Spleen (tissue), 11 donors: ENCODE measurements around the gene PNPLA1. TPM values are rescaled to one million over a fixed set of nuclear protein-coding genes. Genes with fewer than 3 reads are reported as not detected.

ENCODE experiments used
- DNase-seq: peaks from one replicate; pipeline ENCODE4 v3.0.0-alpha.2; 2020
- H3K27ac ChIP-seq, 8 donors: fragments of 200-600 bp; sonication (generic) in 7 of 8; 1 replicate in 4 of 8; 2 replicates in 4 of 8; pipeline versions ENCODE4 v1.5.0 to v1.8.0; 2016 to 2021; ENCODE audit warnings: inconsistent platforms in 4 of 8, mild to moderate bottlenecking in 4 of 8, moderate library complexity in 1 of 8
- H3K27me3 ChIP-seq, 7 donors: fragments of 200-600 bp; sonication (generic) in 6 of 7; replicated peaks in 1 of 7; 1 replicate in 4 of 7; 2 replicates in 3 of 7; pipeline versions ENCODE4 v1.5.0 to v1.8.0; 2016 to 2021; ENCODE audit warnings: inconsistent platforms in 3 of 7, mild to moderate bottlenecking in 1 of 7
- H3K36me3 ChIP-seq, 6 donors: fragments of 200-600 bp; sonication (generic) in 5 of 6; 1 replicate in 4 of 6; 2 replicates in 2 of 6; pipeline versions ENCODE4 v1.5.0 to v1.8.0; 2016 to 2021; ENCODE audit warnings: inconsistent platforms in 2 of 6
- H3K4me1 ChIP-seq, 6 donors: fragments of 200-600 bp; sonication (generic) in 5 of 6; 1 replicate in 3 of 6; 2 replicates in 3 of 6; pipeline versions ENCODE4 v1.5.0 to v1.8.0; 2016 to 2021; ENCODE audit warnings: inconsistent platforms in 3 of 6
- H3K4me3 ChIP-seq, 8 donors: fragments of 200-600 bp; sonication (generic) in 7 of 8; 1 replicate in 4 of 8; 2 replicates in 4 of 8; pipeline versions ENCODE4 v1.5.0 to v1.8.0; 2016 to 2021; ENCODE audit warnings: inconsistent platforms in 4 of 8, mild to moderate bottlenecking in 4 of 8, moderate library complexity in 2 of 8
- H3K9me3 ChIP-seq, 8 donors: fragments of 200-600 bp; sonication (generic) in 7 of 8; 1 replicate in 4 of 8; 2 replicates in 4 of 8; pipeline versions ENCODE4 v1.5.0 to v1.8.0; 2016 to 2021; ENCODE audit warnings: inconsistent platforms in 4 of 8
- POLR2A ChIP-seq, 3 donors: fragments of 450-650 bp; IDR thresholded peaks; one replicate each; pipeline ENCODE4 v1.5.1; 2017; ENCODE audit warnings: antibody characterized with exemption in 3 of 3, mild to moderate bottlenecking in 1 of 3
- POLR2AphosphoS5 ChIP-seq, 3 donors: sonication (generic); formaldehyde crosslinking; IDR thresholded peaks; one replicate each; pipeline ENCODE4 v1.5.1; 2017; ENCODE audit warnings: antibody characterized with exemption in 3 of 3
- WGBS, 5 donors: extraction: QIAGEN DNeasy Blood & Tissue Kit in 3 of 5; methylation state at CpG; one replicate each; pipeline versions ENCODE4 v1.1.5 to v1.1.7; 2013 to 2018; 5-methylcytosine and 5-hydroxymethylcytosine counted together
- intact Hi-C: fragments of 100-400 bp; cut with DNase I; formaldehyde crosslinking; loops from one replicate; pipeline ENCODE4 v1.15.0; 2023; ENCODE audit warnings: low total_unique reads
- polyA plus RNA-seq, 3 donors: library from polyadenylated mRNA; stranded (reverse); fragments of 200-250 nt; gene quantifications; one replicate each; pipeline ENCODE4 v1.2.1, GENCODE V29; 2013
- total RNA-seq, 7 donors: library from RNA; depleted of rRNA in 3 of 7; stranded (reverse); fragments of >200 nt in 3 of 7; fragmentation: NEBNext Ultra II Directional in 4 of 7; extraction: Animal tissue kit (Norgen Biotek cat#: 25700) in 4 of 7; gene quantifications; one replicate each; pipeline versions ENCODE4 v1.1.0 to v1.2.1, GENCODE V29; 2016 to 2021
- TF ChIP-seq, protein P1 (sequence below), 11 experiments: fragments of 200-600 bp in 7 of 11; fragments of 450-650 bp in 4 of 11; sonication (generic) in 4 of 11; IDR thresholded peaks in 8 of 11; conservative IDR thresholded peaks in 3 of 11; 1 replicate in 7 of 11; 2 replicates in 4 of 11; pipeline versions ENCODE4 v1.4.0 to v1.8.0; 2016 to 2021; ENCODE audit warnings: antibody characterized with exemption in 11 of 11, inconsistent platforms in 4 of 11, mild to moderate bottlenecking in 1 of 11
- donor health status: healthy with polysubstance abuse.
- donor health status: DM: no; HTN: no; CAD: no; lungs with moderate emphysema.
- donor health status: DM: no; HTN: no; CAD: no.
- donor health status: Bipolar disorder and iron deficiency.
- donor health status: healthy.
- donor health status: DM: no; HTN: no; CAD: no.
- donor health status: DM: yes; HTN: yes; CAD: no.

The PNPLA1 gene
- total and polyA plus RNA-seq, 10 donors, result 0.05 to 3.7 (median 0.88) TPM

DNA sequence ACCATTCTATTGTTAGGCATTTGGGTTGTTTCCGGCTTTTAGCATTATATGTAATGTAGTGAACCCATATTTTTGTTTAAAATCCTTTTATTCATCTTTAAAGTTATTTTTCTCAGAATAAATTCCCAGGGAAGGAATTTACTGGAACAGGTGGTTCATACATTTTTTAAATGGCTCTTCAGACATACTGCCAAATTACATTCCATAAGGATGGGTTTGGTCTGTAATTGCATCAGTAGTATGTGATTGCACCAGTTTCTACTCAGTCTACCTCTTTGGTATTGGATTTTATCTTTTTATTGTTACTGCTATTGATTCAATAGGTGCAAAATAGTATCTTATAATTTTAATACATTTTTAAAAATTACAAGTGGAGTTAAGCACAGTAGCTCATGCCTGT, 46.2 kb upstream of the PNPLA1 start:
- 91 to 100% (median 97%) methylated on average over 1 of the region's 1 CpG for WGBS, 5 donors
- Histone ChIP-seq H3K4me3 (no peak overlapping the region), H3K27ac (no peak overlapping the region), H3K9me3 (no peaks in the 10 kb centered on the region), H3K27me3 (no peaks in the 10 kb centered on the region), H3K36me3 (peaks cover 3 to 100% (median 57%) of the 10 kb centered on the region in 6 donors), H3K4me1 (peaks cover 3 to 70% (median 26%) of the 10 kb centered on the region in 6 donors)
- no peak for DNase-seq
- intact Hi-C loops, result no loop called here
- TF ChIP-seq, protein P1, sequence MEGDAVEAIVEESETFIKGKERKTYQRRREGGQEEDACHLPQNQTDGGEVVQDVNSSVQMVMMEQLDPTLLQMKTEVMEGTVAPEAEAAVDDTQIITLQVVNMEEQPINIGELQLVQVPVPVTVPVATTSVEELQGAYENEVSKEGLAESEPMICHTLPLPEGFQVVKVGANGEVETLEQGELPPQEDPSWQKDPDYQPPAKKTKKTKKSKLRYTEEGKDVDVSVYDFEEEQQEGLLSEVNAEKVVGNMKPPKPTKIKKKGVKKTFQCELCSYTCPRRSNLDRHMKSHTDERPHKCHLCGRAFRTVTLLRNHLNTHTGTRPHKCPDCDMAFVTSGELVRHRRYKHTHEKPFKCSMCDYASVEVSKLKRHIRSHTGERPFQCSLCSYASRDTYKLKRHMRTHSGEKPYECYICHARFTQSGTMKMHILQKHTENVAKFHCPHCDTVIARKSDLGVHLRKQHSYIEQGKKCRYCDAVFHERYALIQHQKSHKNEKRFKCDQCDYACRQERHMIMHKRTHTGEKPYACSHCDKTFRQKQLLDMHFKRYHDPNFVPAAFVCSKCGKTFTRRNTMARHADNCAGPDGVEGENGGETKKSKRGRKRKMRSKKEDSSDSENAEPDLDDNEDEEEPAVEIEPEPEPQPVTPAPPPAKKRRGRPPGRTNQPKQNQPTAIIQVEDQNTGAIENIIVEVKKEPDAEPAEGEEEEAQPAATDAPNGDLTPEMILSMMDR (IDR thresholded peaks at IDR 0.05 in 8 of 11, conservative IDR thresholded peaks at IDR 0.05 in 3 of 11), result no peak
- no peak for TF ChIP-seq POLR2AphosphoS5 (IDR thresholded peaks at IDR 0.05)
- TF ChIP-seq POLR2A (IDR thresholded peaks at IDR 0.05), result no peak

DNA sequence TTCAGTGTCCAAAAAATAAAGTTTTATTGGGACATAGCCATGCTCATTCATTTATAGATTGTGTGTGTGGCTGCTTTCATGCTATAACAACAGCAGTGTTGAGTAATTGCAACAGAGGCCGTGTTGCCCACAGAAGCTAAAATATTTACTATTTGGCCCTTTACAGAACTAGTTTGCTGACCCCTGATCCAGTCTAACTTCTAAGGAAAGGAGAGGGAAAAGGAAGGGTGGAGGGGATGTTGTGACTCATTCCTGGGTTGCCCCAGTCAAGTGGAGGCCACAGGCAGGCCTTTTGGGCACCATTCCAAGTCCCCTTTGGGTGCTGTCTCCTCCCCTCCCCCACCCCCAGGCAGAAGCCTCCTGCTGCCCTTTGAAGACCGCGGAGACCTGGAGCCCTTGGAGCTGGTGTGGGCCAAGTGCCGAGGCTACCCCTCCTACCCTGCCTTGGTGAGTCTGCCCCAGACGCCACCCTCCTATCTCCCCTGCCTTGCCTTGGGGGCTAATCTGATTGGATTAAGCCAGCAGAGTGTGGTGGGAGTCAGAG, 44.9 kb upstream of the PNPLA1 start:
- Histone ChIP-seq H3K36me3 (peaks cover 3 to 100% (median 57%) of the 10 kb centered on the region in 6 donors), H3K9me3 (no peaks in the 10 kb centered on the region), H3K27ac (peak overlapping the region in 3 of 8 donors; percentile 3 to 15 (median 5)), H3K4me3 (no peak overlapping the region), H3K27me3 (no peaks in the 10 kb centered on the region), H3K4me1 (peaks cover 0 to 64% (median 20%) of the 10 kb centered on the region in 6 donors)
- 63 to 90% (median 76%) methylated on average over 3 to 5 of the region's 5 CpGs for WGBS, 5 donors
- DNase-seq, result no peak
- TF ChIP-seq POLR2A (IDR thresholded peaks at IDR 0.05), result no peak
- TF ChIP-seq POLR2AphosphoS5 (IDR thresholded peaks at IDR 0.05), result peak in 1 of 3 donors; percentile 40
- TF ChIP-seq, protein P1 (IDR thresholded peaks at IDR 0.05 in 8 of 11, conservative IDR thresholded peaks at IDR 0.05 in 3 of 11), result no peak
- intact Hi-C loops, result no loop called here

DNA sequence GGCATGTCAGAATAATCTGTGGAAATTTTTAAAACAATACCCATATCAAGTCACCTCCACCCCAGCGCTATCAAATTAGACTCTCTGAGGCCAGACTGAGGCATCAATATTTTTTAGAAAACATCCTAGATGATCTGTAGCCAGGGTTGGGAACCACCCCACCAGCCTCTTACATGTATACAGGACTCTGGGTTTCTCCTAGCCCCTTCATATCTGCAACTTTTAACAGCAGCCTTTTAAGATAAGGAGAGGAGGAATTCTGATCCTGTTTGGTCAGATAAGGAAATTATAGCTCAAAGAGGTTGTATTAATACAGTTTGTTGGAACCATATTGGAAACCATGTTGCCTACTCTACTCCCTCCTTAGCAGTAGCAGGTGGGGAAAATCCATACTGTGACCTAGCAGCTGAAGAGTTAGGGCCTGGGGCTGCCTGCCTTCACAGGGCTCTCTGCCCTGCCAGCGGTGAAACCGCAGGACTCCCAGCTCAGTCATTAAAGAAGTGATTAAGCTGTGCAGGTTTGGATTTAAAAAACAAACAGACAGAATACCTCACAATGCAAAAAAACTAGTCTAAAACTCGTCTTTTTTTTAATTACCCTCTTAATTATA, 43.3 kb upstream of the PNPLA1 start:
- H3K27me3 ChIP-seq, result no peaks in the 10 kb centered on the region
- no peak for DNase-seq
- H3K36me3 ChIP-seq, result peaks cover 9 to 100% (median 69%) of the 10 kb centered on the region in 6 donors
- H3K27ac ChIP-seq, result no peak overlapping the region
- H3K4me1 ChIP-seq, result peaks cover 0 to 61% (median 20%) of the 10 kb centered on the region in 6 donors
- WGBS, 5 donors, result 92 to 97% (median 93%) methylated on average over 4 of the region's 4 CpGs
- no peaks in the 10 kb centered on the region for H3K9me3 ChIP-seq
- intact Hi-C loops, result no loop called here
- no peak for TF ChIP-seq POLR2A (IDR thresholded peaks at IDR 0.05)
- TF ChIP-seq, protein P1 (IDR thresholded peaks at IDR 0.05 in 8 of 11, conservative IDR thresholded peaks at IDR 0.05 in 3 of 11), result no peak
- TF ChIP-seq POLR2AphosphoS5 (IDR thresholded peaks at IDR 0.05), result no peak
- no peak overlapping the region for H3K4me3 ChIP-seq

DNA sequence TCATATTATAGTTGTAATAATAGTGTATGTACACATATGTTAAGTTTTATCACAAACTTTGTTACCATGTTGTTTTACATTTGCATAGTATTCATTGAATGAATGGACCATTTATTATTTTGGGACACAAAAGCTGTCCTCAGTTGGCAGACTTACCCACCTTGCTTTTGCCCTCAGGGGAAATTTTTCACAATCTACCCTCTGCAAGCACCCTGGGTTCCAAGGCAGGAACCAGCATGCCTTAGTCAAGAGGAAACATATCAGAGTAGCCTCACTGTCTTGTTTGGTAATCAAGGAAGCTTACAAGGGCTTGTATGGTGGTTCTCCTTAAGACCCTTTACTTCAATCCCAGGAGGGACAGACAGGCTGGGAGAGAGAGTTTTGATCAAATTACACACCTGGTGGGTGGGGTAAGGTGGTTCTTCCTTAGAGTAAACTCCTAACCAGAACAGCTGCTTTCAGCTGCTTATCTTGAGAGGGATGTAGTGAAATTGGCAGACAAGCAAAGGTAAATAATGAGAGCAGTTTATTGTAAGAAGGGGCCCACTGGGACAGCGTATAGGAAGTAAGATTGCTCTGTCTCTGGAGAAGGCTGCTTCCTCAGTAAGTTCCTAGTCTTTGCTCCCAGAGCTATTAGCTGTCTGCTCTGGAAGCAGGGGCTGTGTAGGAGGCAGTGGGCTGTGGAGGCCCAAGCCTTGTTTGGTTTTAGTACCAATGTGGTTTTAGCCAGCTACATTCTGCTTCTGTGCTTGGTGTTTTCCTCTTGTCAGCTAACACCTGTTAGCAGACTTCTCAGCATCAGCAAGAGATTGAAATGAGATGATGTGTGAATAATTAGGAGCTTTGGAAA, 42.3 kb upstream of the PNPLA1 start:
- no peaks in the 10 kb centered on the region for H3K9me3 ChIP-seq
- 70 to 100% (median 84%) methylated on average over 1 of the region's 1 CpG for WGBS, 5 donors
- TF ChIP-seq POLR2A (IDR thresholded peaks at IDR 0.05) (no peak), POLR2AphosphoS5 (IDR thresholded peaks at IDR 0.05) (no peak)
- TF ChIP-seq, protein P1 (IDR thresholded peaks at IDR 0.05 in 8 of 11, conservative IDR thresholded peaks at IDR 0.05 in 3 of 11), result no peak
- intact Hi-C loops, result no loop called here
- no peak overlapping the region for H3K27ac ChIP-seq
- H3K36me3 ChIP-seq, result peaks cover 6 to 100% (median 65%) of the 10 kb centered on the region in 6 donors
- H3K4me3 ChIP-seq, result no peak overlapping the region
- peaks cover 0 to 62% (median 20%) of the 10 kb centered on the region in 6 donors for H3K4me1 ChIP-seq
- DNase-seq, result no peak
- H3K27me3 ChIP-seq, result no peaks in the 10 kb centered on the region
